IPS DF 19.7 (cell line): ENCODE measurements around the gene FAM25A.

Source experiments
- DNase-seq: peaks from one replicate; pipeline ENCODE4 v3.0.0-alpha.2; 2013; ENCODE audit warnings: low read depth, low spot score

Gene FAM25A

DNA sequence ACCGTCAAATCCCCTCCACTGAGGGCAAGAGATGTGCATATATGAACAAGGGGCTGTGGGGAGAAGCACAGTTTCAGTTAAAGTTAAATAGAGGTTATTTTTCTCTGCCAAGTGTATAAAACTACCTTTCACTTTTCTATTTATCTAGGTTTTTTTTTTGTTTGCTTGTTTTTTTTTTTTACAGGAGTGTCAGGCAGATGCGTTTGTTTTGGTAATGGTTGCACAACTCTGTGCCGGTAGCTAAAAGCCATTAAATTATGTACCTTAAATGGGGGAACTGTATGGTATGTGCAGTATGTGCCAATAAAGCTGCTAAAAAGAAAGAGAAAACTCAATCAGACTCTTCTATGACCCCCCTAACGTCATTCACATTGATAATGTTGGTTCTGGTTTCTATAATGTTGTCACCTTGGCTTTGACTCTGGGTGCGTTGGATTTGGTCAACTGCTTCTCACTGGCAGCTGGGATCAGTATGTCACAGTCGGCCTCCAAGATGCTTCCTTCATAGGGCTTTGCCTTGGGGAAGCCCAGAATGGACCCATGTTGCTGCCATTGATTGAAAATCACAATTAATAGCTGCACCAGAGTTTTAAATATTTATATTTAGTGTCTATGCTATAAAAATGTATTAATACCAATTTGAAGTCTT lies 40.3 kb downstream of the FAM25A start:
- no peak for DNase-seq

DNA sequence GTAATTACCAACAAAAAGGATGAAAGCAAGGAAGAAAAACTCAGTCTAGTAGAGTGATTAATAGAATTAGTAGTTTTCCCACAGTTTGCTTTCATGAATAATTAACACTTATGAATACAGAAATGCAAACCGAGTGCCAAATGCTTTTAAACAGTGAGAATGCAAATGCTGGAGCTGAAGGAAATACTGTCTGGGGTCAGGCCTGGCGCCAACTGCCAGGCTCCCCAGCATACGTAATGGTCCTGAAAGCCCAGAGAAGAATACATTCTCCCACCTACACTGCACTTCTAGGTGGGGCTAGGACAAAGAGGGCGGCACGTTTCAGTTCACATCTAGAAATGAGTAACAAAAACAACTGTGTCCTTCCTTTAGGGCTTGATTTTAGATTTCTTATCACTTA lies 44.6 kb downstream of the FAM25A start:
- no peak for DNase-seq

DNA sequence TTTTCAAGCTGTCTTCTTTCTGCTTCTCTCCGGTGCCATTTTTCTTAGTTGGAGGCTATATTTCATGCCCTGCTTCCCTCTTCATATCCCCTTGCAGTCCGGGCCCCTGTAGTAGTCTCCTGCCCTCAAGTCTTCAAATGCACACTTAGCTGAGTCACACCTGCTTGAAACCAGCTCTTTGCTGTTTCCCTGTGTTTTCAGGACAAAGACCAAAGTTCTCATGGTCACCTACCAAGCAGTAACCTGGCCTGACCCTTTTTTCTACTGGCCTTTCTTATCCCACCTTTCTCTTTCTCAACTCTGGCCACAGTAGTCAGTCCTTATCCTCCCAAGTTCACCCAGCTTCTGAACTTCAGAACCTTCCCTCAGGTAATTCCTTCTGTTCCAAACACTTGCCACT lies 46.1 kb downstream of the FAM25A start:
- no peak for DNase-seq

DNA sequence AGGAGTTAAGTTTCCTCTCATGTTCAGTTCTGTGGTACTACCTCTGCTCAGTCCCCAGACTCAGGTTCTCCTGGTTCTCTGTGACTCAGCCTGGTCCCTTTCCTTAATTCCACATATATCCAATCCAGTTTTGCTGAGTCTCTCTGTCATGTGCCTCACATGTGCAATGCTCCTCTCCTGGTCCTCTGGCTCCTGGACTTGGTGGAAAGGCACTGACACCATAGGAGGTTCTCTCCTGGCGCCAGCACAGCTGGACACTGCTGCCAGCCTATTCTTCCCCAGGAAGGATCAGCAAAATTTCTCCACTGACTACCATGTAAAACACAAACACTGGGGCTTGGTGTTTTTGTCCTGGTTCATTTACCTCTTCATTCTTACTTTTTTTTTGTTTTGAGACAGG lies 46.8 kb downstream of the FAM25A start:
- DNase-seq, result no peak

DNA sequence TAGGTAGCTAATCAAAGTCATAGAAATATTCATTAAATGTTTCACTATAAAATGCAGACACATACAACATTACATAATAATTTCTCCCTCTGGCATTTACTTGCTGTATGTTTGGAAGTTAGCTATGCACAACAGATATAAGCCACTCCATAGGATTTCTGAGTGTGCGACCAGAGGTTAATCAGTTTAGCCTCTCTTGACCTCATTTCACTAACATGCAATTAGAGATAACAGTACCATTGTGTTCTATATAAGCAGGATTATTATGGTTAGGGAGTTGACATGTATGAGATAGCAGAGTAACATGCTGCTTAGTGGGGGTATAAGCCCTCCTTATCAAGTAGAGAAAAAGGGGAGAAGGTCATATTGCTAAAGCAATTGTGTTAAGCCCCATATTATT lies 48.2 kb downstream of the FAM25A start:
- DNase-seq, result no peak

DNA sequence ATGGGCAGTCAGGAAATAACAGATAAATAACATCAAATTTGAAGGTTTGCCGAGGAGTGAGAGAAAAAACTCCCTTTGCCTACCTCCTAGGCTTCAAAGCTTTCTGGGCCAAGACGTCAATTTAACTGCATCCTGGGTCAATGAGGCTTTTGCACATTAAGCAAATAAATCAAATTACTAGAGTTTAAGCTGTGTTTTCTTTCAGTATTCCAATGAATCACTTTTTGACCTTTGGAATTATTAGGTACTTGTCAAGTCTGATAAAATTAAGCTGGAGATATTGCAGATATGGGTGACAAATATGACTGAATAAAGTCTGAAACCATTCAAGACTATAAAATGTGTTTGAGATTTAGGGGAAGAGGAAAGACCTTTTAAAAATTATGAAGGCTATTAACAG lies 52.4 kb downstream of the FAM25A start:
- DNase-seq, result no peak
